Measurements from ENCODE around the gene LRPAP1. TPM values are rescaled to one million over a fixed set of nuclear protein-coding genes. Genes with fewer than 3 reads are reported as not detected.

LRPAP1 gene
- total RNA-seq, 1 experiment from 2014 or later = 90.8 TPM

- TF ChIP-seq TCF7 (CRISPR knock-in tag; IDR thresholded peaks at IDR 0.05; ENCODE audit: low read depth) = no peak
- TF ChIP-seq ATF6 (CRISPR knock-in tag; IDR thresholded peaks at IDR 0.05) = no peak
- no peak for TF ChIP-seq ZNF416 (CRISPR knock-in tag; IDR thresholded peaks at IDR 0.05)
- ChIA-PET CTCF (no interaction called here), POLR2A (no interaction called here)
- Mint-ChIP-seq H3K36me3 (peaks cover 45% of the 10 kb centered on the region), H3K27ac (no peak overlapping the region), H3K9me3 (no peaks in the 10 kb centered on the region), H3K4me1 (peaks cover 4% of the 10 kb centered on the region; the same call in 1 of the 2 replicates), H3K4me3 (no peak overlapping the region), H3K27me3 (ENCODE audit: low read depth) (no peaks in the 10 kb centered on the region)
- DNase-seq (ENCODE audit: low spot score) = peak; percentile 2
- no peak for ATAC-seq
Measured at GRCh38 chr4:3519468-3520264, 12.6 kb downstream of the LRPAP1 start.

GRCh38 chr4:3518941-3519340, 13.3 kb downstream of the LRPAP1 start:
- ChIA-PET CTCF (no interaction called here), POLR2A (no interaction called here)
- DNase-seq (ENCODE audit: low spot score) (peak; percentile 4), ATAC-seq (no peak)
- no peaks in the 10 kb centered on the region for H3K27me3 Mint-ChIP-seq (ENCODE audit: low read depth)
- H3K9me3 Mint-ChIP-seq = no peaks in the 10 kb centered on the region
- TF ChIP-seq SP1 (CRISPR knock-in tag; conservative IDR thresholded peaks at IDR 0.05) (no peak), ZNF232 (CRISPR knock-in tag; IDR thresholded peaks at IDR 0.05) (no peak), STAT6 (CRISPR knock-in tag; conservative IDR thresholded peaks at IDR 0.05; ENCODE audit: low read depth) (no peak), ATF6 (CRISPR knock-in tag; IDR thresholded peaks at IDR 0.05) (no peak), ZMAT4 (CRISPR knock-in tag; IDR thresholded peaks at IDR 0.05) (no peak), GRHL2 (CRISPR knock-in tag; IDR thresholded peaks at IDR 0.05; ENCODE audit: insufficient replicate concordance, severe bottlenecking) (no peak), ZNF281 (CRISPR knock-in tag; IDR thresholded peaks at IDR 0.05) (no peak), CREM (CRISPR knock-in tag; IDR thresholded peaks at IDR 0.05) (no peak), NR3C1 (CRISPR knock-in tag; conservative IDR thresholded peaks at IDR 0.05; ENCODE audit: low read depth) (no peak), ERG (CRISPR knock-in tag; IDR thresholded peaks at IDR 0.05) (no peak)
- no peak overlapping the region; the same call in 1 of the 2 replicates for H3K27ac Mint-ChIP-seq
- no peak overlapping the region for H3K4me3 Mint-ChIP-seq
- H3K36me3 Mint-ChIP-seq = peaks cover 49% of the 10 kb centered on the region
- peaks cover 4% of the 10 kb centered on the region; the same call in 1 of the 2 replicates for H3K4me1 Mint-ChIP-seq
